HCT116 (cell line): ENCODE measurements around the gene GRID2. TPM values are rescaled to one million over a fixed set of nuclear protein-coding genes. Genes with fewer than 3 reads are reported as not detected.

Experiments used
- ATAC-seq: fragments of 200-7000 bp; cut with Tn5 transposase; 2 replicates; pipeline ENCODE4 v1.9.1; 2020; ENCODE audit warnings: mild to moderate bottlenecking, moderate library complexity
- BruUV-seq: library from RNA; stranded (reverse); fragments of 400-500 nt; replicated peaks from 2 replicates; lab custom pipeline; 2021; lab: Mats Ljungman, UMichigan
- CTCF ChIA-PET: fragments of 300-600 bp; sonication (Branson Sonifier 250); formaldehyde crosslinking; loops from one replicate; lab custom pipeline; 2021; ENCODE audit warnings: antibody characterized with exemption; lab: Charles Lee
- POLR2A ChIA-PET: fragments of 300-600, 350-600 bp; sonication (Branson Sonifier 250); formaldehyde crosslinking; loops from one replicate; lab custom pipeline; 2021; ENCODE audit warnings: antibody characterized with exemption; lab: Charles Lee
- RAD21 ChIA-PET, 2 experiments: fragments of 300-600 bp; sonication (Branson Sonifier 250); formaldehyde crosslinking; loops; one replicate each; lab custom pipeline; 2023; ENCODE audit warnings: low total read pairs in 2 of 2; ENCODE audit not compliant: uncharacterized antibody in 2 of 2, unreplicated experiment in 2 of 2, low non-redundant PET in 1 of 2; lab: Charles Lee
- DNase-seq: peaks from one replicate; pipeline ENCODE4 v3.0.0-alpha.2; 2010; ENCODE audit warnings: low read depth, low spot score
- H2AFZ ChIP-seq: fragments of 200-600 bp; shearing (Covaris generic), sonication (generic); 2 replicates; pipeline ENCODE4 v1.6.1; 2017; ENCODE audit warnings: low read depth, mixed run types, mixed read lengths, antibody characterized with exemption, low read length; ENCODE audit not compliant: poor library complexity, severe bottlenecking
- H3K27ac ChIP-seq: 2 replicates; pipeline ENCODE4 v1.5.1; 2012; ENCODE audit warnings: low read depth, low read length
- H3K27me3 ChIP-seq: fragments of 200-600 bp; sonication (generic); 2 replicates; pipeline ENCODE4 v1.6.1; 2016; ENCODE audit warnings: mixed run types, low read length, mixed read lengths; ENCODE audit not compliant: insufficient read depth
- H3K36me3 ChIP-seq, 2 experiments: fragments of 200-500 bp in 1 of 2; fragments of 200-600 bp in 1 of 2; sonication (Bioruptor generic) in 1 of 2; sonication (generic) in 1 of 2; 2 replicates each; pipeline versions ENCODE4 v1.5.1 to v1.6.1; 2014 to 2016; ENCODE audit warnings: low read length in 2 of 2, inconsistent platforms in 1 of 2, mixed read lengths in 1 of 2, mixed run types in 1 of 2; ENCODE audit not compliant: insufficient read depth in 2 of 2, control insufficient read depth in 1 of 2
- H3K4me1 ChIP-seq, 2 experiments: fragments of 200-600 bp in 1 of 2; sonication (generic) in 1 of 2; 2 replicates each; pipeline versions ENCODE4 v1.5.1 to v1.6.1; 2012 to 2017; ENCODE audit warnings: low read length in 2 of 2, inconsistent platforms in 1 of 2, mild to moderate bottlenecking in 1 of 2, mixed read lengths in 1 of 2, mixed run types in 1 of 2, moderate library complexity in 1 of 2; ENCODE audit not compliant: insufficient read depth in 2 of 2, control insufficient read depth in 1 of 2
- H3K4me2 ChIP-seq: fragments of 200-600 bp; sonication (generic); 2 replicates; pipeline ENCODE4 v1.6.1; 2017; ENCODE audit warnings: mixed run types, low read length, mixed read lengths
- H3K4me3 ChIP-seq, 2 experiments: fragments of 200-600 bp in 1 of 2; sonication (generic) in 1 of 2; replicated peaks in 1 of 2; 2 replicates each; pipeline ENCODE4 v1.5.1; 2011 to 2016; ENCODE audit warnings: low read length in 2 of 2, control low read depth in 1 of 2, low read depth in 1 of 2, mild to moderate bottlenecking in 1 of 2, mixed read lengths in 1 of 2, mixed run types in 1 of 2
- H3K79me2 ChIP-seq: fragments of 200-600 bp; sonication (generic); 2 replicates; pipeline ENCODE4 v1.6.1; 2017; ENCODE audit warnings: mild to moderate bottlenecking, mixed run types, low read length, moderate library complexity, mixed read lengths; ENCODE audit not compliant: insufficient read depth
- H3K9ac ChIP-seq: fragments of 200-600 bp; sonication (generic); 2 replicates; pipeline ENCODE4 v1.6.1; 2016; ENCODE audit warnings: low read length, mixed read lengths
- H3K9me2 ChIP-seq: fragments of 200-600 bp; sonication (generic), shearing (Covaris generic); 2 replicates; pipeline ENCODE4 v1.6.1; 2017; ENCODE audit warnings: mixed run types, mild to moderate bottlenecking, moderate library complexity; ENCODE audit not compliant: insufficient read depth
- H3K9me3 ChIP-seq, 2 experiments: fragments of 200-500 bp in 1 of 2; fragments of 200-600 bp in 1 of 2; sonication (Bioruptor generic) in 1 of 2; sonication (generic) in 1 of 2; 2 replicates each; pipeline ENCODE4 v1.6.1; 2014 to 2017; ENCODE audit warnings: low read length in 2 of 2, mixed read lengths in 2 of 2, inconsistent platforms in 1 of 2, low read depth in 1 of 2, mild to moderate bottlenecking in 1 of 2, mixed run types in 1 of 2, moderate library complexity in 1 of 2; ENCODE audit not compliant: control insufficient read depth in 1 of 2, insufficient read depth in 1 of 2
- H4K20me1 ChIP-seq: fragments of 200-600 bp; sonication (generic), shearing (Covaris generic); 2 replicates; pipeline ENCODE4 v1.6.1; 2017; ENCODE audit warnings: mixed run types, mild to moderate bottlenecking, moderate library complexity; ENCODE audit not compliant: insufficient read depth
- CBX3 ChIP-seq: IDR thresholded peaks from 2 replicates; pipeline ENCODE4 v1.6.1; 2012; ENCODE audit warnings: low read depth
- JUND ChIP-seq: IDR thresholded peaks from 2 replicates; pipeline ENCODE4 v1.6.1; 2012
- POLR2AphosphoS5 ChIP-seq: IDR thresholded peaks from 2 replicates; pipeline ENCODE4 v1.6.1; 2011; ENCODE audit warnings: mild to moderate bottlenecking, low read depth, low read length, moderate library complexity
- SIN3A ChIP-seq: IDR thresholded peaks from 2 replicates; pipeline ENCODE4 v1.6.1; 2012; ENCODE audit warnings: low read depth
- TCF7L2 ChIP-seq: IDR thresholded peaks from 2 replicates; pipeline ENCODE4 v1.7.0; 2011; ENCODE audit warnings: borderline replicate concordance, inconsistent platforms; ENCODE audit not compliant: insufficient read depth, insufficient read length; ENCODE audit errors: extremely low read depth
- ZFX ChIP-seq: fragments of 450-650 bp; IDR thresholded peaks from 2 replicates; pipeline ENCODE4 v1.6.1; 2017
- ZNF274 ChIP-seq: fragments of 200-500 bp; sonication (Bioruptor generic); IDR thresholded peaks from 2 replicates; pipeline ENCODE4 v1.6.1; 2014; ENCODE audit warnings: mild to moderate bottlenecking, low read depth, low read length, inconsistent platforms
- intact Hi-C: fragments of 100-400 bp; cut with micrococcal nuclease; formaldehyde crosslinking; loops from 2 replicates; pipeline ENCODE4 v1.10.0; 2022
- total RNA-seq: library from RNA; stranded (reverse); gene quantifications from one replicate; pipeline ENCODE4 v1.2.1, GENCODE V29; 2021; ENCODE audit not compliant: unreplicated experiment
- TF ChIP-seq, protein P1 (sequence below): IDR thresholded peaks from 2 replicates; pipeline ENCODE4 v1.6.1; 2012; ENCODE audit warnings: low read depth
- TF ChIP-seq, protein P2 (sequence below), 3 experiments: fragments of 200-600 bp in 1 of 3; sonication (generic) in 1 of 3; IDR thresholded peaks in 2 of 3; conservative IDR thresholded peaks in 1 of 3; 2 replicates each; pipeline ENCODE4 v1.5.1; 2012 to 2017; ENCODE audit warnings: low read depth in 2 of 3, low read length in 2 of 3, antibody characterized with exemption in 1 of 3, borderline replicate concordance in 1 of 3, control low read depth in 1 of 3, mild to moderate bottlenecking in 1 of 3, mixed read lengths in 1 of 3, mixed run types in 1 of 3, moderate library complexity in 1 of 3; ENCODE audit not compliant: insufficient read depth in 1 of 3

Gene GRID2
- total RNA-seq, 1 experiment from 2014 or later: not detected

DNA sequence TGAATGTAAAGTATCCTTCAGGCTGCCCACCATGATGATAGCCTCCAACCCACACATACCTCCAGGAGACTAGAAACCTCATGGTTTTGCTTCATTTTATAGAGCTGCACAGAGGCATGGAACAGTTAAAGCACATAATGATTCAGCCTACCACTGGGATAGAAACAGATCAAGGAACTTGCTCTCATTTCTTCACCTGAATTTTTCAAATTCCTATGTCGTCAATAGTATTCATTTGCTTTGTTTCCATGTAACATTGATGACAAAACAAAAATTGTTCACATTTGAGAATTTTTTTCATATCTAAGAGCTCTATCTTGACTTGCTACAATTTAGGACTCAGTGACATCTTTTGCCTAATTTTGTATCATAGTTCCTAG is 1473.3 kb downstream of the GRID2 start:
- H3K9ac ChIP-seq: no peak overlapping the region
- H3K4me3 ChIP-seq: no peak overlapping the region
- H4K20me1 ChIP-seq: no peaks in the 10 kb centered on the region
- TF ChIP-seq JUND (no peak), SIN3A (no peak), TCF7L2 (no peak), POLR2AphosphoS5 (no peak), CBX3 (no peak), ZNF274 (no peak), ZFX (no peak)
- TF ChIP-seq, protein P1, sequence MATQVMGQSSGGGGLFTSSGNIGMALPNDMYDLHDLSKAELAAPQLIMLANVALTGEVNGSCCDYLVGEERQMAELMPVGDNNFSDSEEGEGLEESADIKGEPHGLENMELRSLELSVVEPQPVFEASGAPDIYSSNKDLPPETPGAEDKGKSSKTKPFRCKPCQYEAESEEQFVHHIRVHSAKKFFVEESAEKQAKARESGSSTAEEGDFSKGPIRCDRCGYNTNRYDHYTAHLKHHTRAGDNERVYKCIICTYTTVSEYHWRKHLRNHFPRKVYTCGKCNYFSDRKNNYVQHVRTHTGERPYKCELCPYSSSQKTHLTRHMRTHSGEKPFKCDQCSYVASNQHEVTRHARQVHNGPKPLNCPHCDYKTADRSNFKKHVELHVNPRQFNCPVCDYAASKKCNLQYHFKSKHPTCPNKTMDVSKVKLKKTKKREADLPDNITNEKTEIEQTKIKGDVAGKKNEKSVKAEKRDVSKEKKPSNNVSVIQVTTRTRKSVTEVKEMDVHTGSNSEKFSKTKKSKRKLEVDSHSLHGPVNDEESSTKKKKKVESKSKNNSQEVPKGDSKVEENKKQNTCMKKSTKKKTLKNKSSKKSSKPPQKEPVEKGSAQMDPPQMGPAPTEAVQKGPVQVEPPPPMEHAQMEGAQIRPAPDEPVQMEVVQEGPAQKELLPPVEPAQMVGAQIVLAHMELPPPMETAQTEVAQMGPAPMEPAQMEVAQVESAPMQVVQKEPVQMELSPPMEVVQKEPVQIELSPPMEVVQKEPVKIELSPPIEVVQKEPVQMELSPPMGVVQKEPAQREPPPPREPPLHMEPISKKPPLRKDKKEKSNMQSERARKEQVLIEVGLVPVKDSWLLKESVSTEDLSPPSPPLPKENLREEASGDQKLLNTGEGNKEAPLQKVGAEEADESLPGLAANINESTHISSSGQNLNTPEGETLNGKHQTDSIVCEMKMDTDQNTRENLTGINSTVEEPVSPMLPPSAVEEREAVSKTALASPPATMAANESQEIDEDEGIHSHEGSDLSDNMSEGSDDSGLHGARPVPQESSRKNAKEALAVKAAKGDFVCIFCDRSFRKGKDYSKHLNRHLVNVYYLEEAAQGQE: no peak
- TF ChIP-seq, protein P2, sequence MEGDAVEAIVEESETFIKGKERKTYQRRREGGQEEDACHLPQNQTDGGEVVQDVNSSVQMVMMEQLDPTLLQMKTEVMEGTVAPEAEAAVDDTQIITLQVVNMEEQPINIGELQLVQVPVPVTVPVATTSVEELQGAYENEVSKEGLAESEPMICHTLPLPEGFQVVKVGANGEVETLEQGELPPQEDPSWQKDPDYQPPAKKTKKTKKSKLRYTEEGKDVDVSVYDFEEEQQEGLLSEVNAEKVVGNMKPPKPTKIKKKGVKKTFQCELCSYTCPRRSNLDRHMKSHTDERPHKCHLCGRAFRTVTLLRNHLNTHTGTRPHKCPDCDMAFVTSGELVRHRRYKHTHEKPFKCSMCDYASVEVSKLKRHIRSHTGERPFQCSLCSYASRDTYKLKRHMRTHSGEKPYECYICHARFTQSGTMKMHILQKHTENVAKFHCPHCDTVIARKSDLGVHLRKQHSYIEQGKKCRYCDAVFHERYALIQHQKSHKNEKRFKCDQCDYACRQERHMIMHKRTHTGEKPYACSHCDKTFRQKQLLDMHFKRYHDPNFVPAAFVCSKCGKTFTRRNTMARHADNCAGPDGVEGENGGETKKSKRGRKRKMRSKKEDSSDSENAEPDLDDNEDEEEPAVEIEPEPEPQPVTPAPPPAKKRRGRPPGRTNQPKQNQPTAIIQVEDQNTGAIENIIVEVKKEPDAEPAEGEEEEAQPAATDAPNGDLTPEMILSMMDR (IDR thresholded peaks at IDR 0.05 in 2 of 3, conservative IDR thresholded peaks at IDR 0.05 in 1 of 3; ENCODE audit: borderline replicate concordance in 1 of 3, insufficient read depth in 1 of 3, low read depth in 2 of 3, low read length in 2 of 3): no peak
- TF ChIP-seq, all 23 proteins: peak for 0
- no peaks in the 10 kb centered on the region for H3K36me3 ChIP-seq
- ChIA-PET POLR2A (no interaction called here), CTCF (no interaction called here), RAD21 (no interaction called here)
- H3K4me2 ChIP-seq: no peak overlapping the region
- H3K4me1 ChIP-seq: no peaks in the 10 kb centered on the region
- no peaks in the 10 kb centered on the region for H3K27me3 ChIP-seq
- H3K9me2 ChIP-seq: no peaks in the 10 kb centered on the region
- DNase-seq: no peak
- intact Hi-C loops: no loop called here
- H2AFZ ChIP-seq: no peak overlapping the region
- no TSS peak for BruUV-seq
- no peaks in the 10 kb centered on the region for H3K9me3 ChIP-seq
- no peaks in the 10 kb centered on the region for H3K79me2 ChIP-seq
- H3K27ac ChIP-seq: no peak overlapping the region
- ATAC-seq: no peak
